Stimulated activated CD4-positive, alpha-beta T cell treated with anti-CD3 and anti-CD28 coated beads, Interleukin-4, amount 100 ng/mL, for 1 hour (primary cell): ENCODE measurements around the gene NCKIPSD.

Source experiments
- DNase-seq: peaks from one replicate; pipeline ENCODE4 v3.0.0-alpha.2; 2020

NCKIPSD gene

GRCh38 chr3:48642605-48643004 lies 43.1 kb downstream of the NCKIPSD start:
- DNase-seq: no peak

DNA sequence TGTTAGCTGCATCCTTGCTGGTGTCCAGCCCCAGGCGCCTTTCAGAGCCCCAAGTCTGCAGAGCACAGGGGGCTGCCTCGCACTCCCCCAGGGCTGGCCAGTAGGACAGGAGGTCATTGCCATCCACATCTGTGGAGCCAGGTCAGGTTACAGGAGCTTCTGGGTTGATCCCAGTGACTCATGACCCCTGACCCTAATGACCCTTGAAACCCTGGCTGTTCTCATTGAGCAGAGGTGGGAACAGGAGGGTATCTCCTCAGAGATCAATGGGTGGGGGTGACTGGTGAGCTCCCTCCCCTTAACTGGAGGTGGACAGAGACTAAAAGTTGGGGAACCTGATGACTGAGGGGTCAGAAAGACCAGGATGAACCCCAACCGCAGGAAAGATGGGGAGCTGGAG lies 44.3 kb downstream of the NCKIPSD start:
- DNase-seq: no peak

GRCh38 chr3:48639944-48640606 lies 45.6 kb downstream of the NCKIPSD start:
- no peak for DNase-seq

DNA sequence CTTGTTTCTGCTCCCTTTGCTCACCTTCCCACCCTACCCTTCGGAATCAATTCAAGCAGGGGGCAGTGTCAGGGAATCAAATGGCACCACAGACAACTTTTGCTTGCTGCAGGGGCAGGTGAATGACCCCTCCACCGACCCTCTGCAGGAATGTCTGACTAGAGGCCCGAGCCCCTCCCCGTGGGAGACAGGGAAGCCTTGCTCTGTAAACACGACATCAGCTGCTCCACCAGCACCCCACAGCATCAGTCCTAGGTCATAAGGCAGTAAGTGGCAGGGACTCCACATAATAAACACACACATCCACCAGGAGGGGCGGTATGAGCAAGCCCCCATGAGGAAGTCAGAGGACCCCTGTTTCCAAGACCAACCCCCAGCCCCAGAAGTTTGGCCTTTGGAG lies 48.4 kb downstream of the NCKIPSD start:
- DNase-seq: no peak

- DNase-seq: no peak
Measured at GRCh38 chr3:48636149-48636655, 49.5 kb downstream of the NCKIPSD start.

DNA sequence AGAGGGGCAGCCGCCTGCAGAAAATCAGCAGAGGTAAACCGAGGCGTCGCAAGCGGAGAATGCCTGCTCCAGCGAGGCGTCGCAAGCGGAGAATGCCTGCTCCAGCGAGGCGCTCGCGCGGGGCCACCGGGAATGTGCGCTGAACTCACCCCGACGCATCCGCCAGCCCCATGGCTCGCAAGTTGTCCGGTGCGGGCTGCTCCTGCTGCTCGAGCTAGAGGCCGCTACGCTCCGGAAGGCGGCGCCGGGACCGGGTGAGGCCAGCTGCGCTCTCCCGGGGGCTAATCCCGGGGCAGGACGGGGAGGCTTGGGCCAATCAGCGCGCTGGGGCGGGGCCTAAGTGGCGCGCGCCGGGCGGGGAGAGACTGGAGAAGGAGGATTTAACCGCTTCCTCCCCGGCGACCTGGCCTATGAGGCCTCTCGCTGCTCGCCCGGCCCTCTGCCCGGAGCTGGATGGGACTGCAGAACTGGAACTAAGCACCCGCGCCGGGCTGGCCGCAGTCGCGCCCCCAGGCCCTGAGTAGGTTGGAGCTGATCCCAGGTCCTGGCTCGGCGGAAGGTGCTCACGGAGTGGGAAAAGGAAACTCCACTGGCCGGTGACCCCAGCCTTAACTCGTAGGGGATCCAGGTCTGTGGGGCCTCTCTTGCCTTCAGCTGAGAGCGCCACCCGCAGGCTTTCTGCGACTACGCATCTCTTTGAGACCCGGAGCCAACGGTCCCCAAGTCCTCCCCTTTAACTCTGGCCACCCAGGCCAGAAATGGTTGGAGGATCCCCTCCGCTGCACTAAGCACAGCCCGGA lies 50.3 kb downstream of the NCKIPSD start, which contains the start of gene SLC26A6:
SLC26A6 (minus strand) TSS at position 240 of the 800 bp plus-strand sequence; CDS start at position 172, 68 bp downstream.
- peak; percentile 95 for DNase-seq

DNA sequence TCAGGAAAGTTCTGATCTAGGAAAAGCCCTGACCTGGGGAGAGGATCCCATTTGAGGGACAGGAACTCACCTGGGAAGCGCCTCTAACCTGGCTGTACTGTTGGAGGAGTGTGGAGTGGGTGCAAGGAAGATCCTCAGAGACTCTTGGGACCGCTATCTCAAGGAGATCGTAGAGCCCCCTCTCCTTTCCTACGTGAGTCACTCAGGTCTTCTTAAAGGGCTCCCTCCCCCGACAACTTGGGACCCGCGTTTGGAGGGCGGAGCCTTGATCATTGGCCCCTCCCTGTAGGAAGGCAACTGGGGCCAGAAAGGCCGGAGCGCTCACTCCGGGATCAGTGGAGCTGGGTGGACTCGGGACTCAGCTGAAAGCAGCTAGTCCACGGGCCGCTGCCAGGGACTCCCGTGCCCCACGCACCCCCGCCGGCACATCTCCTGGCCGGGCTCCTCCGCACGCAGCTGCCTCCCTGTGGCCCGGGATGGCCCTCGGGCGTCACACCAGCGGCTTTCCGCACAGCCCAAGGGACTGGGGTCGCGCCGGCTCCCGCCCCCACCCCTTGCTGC lies 51.0 kb downstream of the NCKIPSD start:
- DNase-seq: peak; percentile 62

GRCh38 chr3:48633743-48634142 lies 52.0 kb downstream of the NCKIPSD start:
- no peak for DNase-seq

DNA sequence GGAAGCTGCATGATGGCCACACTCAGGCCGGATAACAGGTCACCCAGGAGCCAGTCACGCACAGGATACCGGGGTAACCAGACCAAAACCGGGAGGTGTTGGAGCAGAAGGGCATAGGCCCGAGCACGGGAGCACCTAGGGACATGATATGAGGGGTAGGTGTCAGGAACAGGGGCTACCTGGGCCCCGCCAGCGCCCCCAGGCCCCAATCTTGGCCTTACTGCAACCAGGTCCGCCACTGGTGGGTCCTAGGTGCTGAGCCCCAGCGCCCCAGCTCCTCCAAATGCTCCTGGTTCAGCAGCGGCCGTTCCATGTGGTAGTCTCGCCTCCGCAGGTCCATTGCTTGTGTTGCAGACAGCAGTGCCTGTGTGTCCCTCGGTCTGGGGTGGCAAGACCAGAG lies 52.5 kb downstream of the NCKIPSD start:
- DNase-seq: no peak

DNA sequence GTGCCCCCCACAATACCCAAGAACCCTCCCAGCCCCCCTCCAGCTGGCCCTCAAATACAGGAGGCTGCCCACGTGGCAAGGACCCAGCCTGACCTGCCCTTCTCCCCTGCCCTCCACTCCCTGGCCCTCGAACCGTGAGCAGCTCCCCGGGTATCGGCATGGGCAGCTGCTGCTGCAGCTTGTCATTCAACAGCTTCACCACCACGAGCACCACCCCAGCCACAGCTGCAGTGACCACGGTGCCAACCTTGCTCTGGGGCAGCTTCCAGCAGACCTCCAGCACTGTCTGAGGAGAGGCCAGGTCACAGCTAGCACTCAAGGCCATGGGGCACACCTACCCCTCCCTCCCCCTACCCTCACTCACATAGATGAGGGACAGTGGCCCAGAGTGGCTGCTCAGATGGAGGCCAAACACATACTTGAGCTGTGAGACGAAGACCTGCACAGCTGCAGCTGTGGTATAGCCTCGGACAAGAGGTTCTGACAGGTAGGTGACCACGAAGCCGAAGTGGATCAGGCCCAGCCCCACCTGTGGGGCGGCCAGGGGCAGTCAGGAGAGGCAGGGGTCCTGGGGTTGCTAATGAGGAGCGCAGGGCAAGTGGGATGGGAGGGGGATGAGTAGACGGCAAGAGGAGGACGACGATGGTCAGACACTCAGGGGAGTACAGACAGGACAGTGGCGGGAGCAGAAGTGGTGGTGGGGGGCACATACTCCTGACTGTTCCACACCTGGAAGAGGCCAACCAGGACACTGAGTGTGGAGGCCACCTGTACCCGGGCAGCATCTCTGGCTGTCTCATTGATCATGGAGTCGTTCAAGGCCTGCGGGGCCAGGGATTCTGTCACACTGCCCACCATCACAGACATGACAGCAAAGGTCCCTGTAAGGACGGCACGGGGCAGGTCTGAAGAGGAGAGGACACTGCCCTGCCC lies 53.9 kb downstream of the NCKIPSD start:
- no peak for DNase-seq

DNA sequence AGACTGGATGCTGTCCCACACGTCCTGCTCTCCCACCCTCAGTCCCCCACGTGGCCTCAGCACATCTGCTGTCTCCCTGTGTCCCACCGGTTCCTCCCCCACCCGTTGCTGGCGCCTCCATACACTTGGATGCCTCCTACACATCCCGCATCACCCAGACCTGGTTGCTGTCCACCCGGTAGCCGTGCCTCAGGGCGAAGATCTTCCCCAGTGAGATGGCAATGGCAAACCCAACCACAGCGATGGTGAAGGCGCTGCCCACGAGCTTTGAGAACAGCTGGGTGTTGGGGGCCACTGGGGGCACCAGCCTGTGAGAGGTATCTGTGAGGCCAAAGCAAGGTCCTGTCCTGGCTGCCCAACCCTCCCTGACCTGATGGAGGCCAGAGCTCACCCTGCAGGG lies 54.9 kb downstream of the NCKIPSD start:
- no peak for DNase-seq

GRCh38 chr3:48630407-48630806 lies 55.3 kb downstream of the NCKIPSD start:
- DNase-seq: no peak

- no peak for DNase-seq
Measured at GRCh38 chr3:48629894-48630293, 55.8 kb downstream of the NCKIPSD start.

DNA sequence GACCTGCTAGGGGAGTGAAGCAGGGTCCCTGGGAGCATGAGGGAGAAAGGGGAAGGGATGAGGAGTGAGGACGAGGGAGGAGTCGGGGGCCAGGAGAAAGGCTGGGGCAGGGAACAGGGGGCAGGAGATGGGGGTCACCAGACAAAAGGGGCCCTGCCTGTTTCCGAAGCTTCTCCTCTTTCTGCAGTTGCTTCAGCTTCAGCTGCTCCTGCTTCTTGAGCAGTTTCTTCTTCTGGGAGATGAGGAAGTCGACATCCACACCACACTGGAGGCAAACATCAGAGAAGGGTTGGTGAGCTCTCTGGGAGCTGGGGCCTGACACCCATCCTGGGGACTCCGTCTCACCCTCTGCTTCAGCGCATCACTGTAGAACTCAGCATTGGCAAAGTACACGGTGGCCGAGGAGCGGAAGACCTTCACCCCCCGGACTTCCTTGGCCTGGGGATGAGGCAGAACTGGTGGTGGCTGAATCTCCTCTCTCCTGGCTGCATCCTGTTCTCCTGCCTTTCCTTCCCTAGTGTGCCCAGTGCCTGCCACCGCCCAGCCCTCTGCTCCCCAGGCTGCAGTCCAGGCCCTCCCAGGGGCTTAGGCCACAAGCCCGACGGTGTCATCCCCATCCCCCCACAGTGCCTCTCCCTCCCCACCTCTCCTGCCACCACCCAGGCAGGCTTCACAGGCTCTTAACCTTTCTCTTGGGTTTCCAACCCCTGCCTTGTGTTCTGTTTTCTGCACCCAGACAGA lies 57.3 kb downstream of the NCKIPSD start:
- no peak for DNase-seq

DNA sequence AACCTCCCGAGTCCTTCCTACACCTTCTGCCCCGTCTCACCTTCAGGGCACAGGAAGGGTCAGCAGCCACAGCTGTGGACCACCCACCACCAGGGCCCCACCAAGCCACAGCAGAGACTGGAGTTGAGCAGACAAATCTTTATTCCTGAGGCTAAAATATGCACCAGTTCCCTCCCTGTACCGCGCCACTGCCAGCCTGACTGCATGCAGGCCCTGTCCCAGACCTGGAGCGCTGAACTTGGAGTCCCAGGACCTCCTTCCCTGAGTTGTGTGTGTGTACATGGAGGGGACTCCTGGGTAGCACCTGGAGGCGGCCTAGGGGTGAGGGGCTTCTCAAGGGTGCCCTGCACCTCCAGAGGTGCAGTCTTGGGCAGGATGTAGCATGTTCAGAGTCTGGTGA lies 60.1 kb downstream of the NCKIPSD start:
- no peak for DNase-seq

GRCh38 chr3:48624767-48625166 lies 60.9 kb downstream of the NCKIPSD start:
- DNase-seq: no peak

- DNase-seq: no peak
Measured at GRCh38 chr3:48623851-48624547, 61.7 kb downstream of the NCKIPSD start.
